ENCODE results near the gene MYO1E. TPM values are rescaled to one million over a fixed set of nuclear protein-coding genes. Genes with fewer than 3 reads are reported as not detected.
A peak's percentile ranks its signal among the peaks of the same experiment; 100 is the strongest.

Gene MYO1E
- 126 and 403 TPM in 2 replicates for total RNA-seq

GRCh38 chr15:59372352-59373211 is at the start of gene MYO1E:
MYO1E (minus strand) TSS chr15:59372871; CDS start chr15:59372500, 371 bp downstream.
- peak within 1 kb of the TSS; percentile 97 for H3K4me3 ChIP-seq (ENCODE audit: low read depth, low read length)
- peak; percentile 94 for DNase-seq (ENCODE audit: low read depth)
- TF ChIP-seq CTCF (conservative IDR thresholded peaks at IDR 0.05; ENCODE audit: low read depth, low read length): no peak

DNA sequence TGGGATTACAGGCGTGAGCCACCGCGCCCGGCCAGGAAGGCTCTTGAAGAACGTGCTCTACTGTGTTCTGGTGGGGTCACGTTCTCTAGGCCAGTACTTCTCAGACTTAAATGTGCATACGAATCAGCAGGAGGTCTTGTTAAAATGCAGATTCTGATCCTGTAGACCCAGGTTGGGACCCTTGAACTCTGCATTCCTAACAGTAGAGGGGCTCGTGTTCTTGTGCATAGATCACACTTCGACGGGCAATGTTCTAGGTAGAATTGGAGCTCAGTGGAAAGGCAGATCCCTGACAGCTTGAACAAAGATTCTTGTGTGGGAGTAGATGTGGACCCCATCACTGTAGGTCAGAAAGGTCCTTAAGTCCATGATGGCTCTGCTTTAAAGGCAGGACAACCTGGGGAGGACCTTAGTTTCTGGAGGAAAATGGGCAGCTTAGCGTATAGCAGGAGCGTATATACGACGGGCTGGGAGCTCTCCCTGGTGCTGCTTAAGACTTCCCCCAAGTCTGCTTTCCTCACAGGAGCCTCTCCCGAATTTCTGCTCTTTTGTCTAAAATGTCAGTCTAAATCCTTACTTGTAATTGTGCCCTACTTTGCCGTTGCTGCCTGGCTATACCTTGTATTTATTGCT is 48.4 kb upstream of the MYO1E start:
- H3K4me3 ChIP-seq (ENCODE audit: low read depth, low read length): no peak overlapping the region
- TF ChIP-seq CTCF (conservative IDR thresholded peaks at IDR 0.05; ENCODE audit: low read depth, low read length): no peak
- no peak for DNase-seq (ENCODE audit: low read depth)

GRCh38 chr15:59420108-59420507 is 47.4 kb upstream of the MYO1E start:
- no peak for DNase-seq (ENCODE audit: low read depth)
- H3K4me3 ChIP-seq (ENCODE audit: low read depth, low read length): no peak overlapping the region
- no peak for TF ChIP-seq CTCF (conservative IDR thresholded peaks at IDR 0.05; ENCODE audit: low read depth, low read length)

DNA sequence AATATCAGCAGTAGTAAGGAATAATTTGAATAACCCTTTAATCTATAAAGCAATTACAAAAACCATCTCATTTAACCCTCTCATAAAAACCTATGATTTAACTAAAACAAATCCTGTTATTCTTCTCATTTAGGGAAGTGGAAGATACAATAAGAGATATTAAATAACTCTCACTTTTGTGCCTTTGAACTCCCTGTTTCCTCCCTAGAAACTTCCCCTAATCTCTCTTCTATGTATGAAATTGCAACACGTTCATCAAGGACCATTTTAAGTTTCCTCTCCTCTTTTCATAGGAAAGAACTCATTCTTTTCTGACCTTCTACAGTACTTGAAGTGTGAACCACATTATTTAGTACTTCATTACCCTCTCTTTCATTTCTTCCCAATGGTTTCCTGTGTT is 46.5 kb upstream of the MYO1E start:
- no peak for TF ChIP-seq CTCF (conservative IDR thresholded peaks at IDR 0.05; ENCODE audit: low read depth, low read length)
- H3K4me3 ChIP-seq (ENCODE audit: low read depth, low read length): no peak overlapping the region
- DNase-seq (ENCODE audit: low read depth): no peak

DNA sequence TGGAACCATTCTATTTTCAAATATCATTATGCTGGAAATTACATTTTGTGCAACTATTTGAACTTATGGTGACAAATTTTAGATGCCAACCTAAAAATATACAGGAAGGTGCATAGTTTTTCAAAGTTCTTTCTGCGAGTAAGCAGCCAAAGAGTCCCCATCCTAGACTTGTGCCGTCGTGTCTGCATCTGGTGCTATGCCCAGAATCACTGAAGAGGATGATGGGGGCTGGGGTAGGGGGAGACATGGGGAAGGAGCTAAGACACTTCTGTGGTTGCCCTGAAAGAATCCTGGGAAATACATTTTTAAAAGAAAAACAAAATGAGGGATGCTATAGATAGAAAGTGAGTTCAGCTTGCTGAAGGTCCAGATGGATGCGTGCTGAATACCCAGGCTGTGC is 44.1 kb upstream of the MYO1E start:
- no peak for DNase-seq (ENCODE audit: low read depth)
- H3K4me3 ChIP-seq (ENCODE audit: low read depth, low read length): no peak overlapping the region
- TF ChIP-seq CTCF (conservative IDR thresholded peaks at IDR 0.05; ENCODE audit: low read depth, low read length): no peak

- H3K4me3 ChIP-seq (ENCODE audit: low read depth, low read length): no peak overlapping the region
- DNase-seq (ENCODE audit: low read depth): no peak
- no peak for TF ChIP-seq CTCF (conservative IDR thresholded peaks at IDR 0.05; ENCODE audit: low read depth, low read length)
Measured at GRCh38 chr15:59413577-59413976, 40.9 kb upstream of the MYO1E start.

All from epithelial cell of proximal tubule (primary cell).